ENCODE results near the gene CP. TPM values are rescaled to one million over a fixed set of nuclear protein-coding genes. Genes with fewer than 3 reads are reported as not detected.
A peak's percentile ranks its signal among the peaks of the same experiment; 100 is the strongest.

The CP gene
- total RNA-seq, 1 experiment from 2014 or later = 6.8 TPM

GRCh38 chr3:149134575-149134974 is 87.1 kb downstream of the CP start:
- intact Hi-C loops (cut with micrococcal nuclease; ENCODE audit: unreplicated experiment) = no loop called here
- Mint-ChIP-seq H3K4me3 (ENCODE audit: unreplicated experiment) (no peak overlapping the region), H3K36me3 (ENCODE audit: insufficient read depth, unreplicated experiment) (peaks cover 17% of the 10 kb centered on the region), H3K27ac (ENCODE audit: unreplicated experiment) (no peak overlapping the region), H3K9me3 (ENCODE audit: unreplicated experiment) (no peaks in the 10 kb centered on the region), H3K4me1 (ENCODE audit: low read depth, unreplicated experiment) (peaks cover 10% of the 10 kb centered on the region), H3K27me3 (ENCODE audit: insufficient read depth, unreplicated experiment) (no peaks in the 10 kb centered on the region)
- Histone ChIP-seq H3K4me1 (no peaks in the 10 kb centered on the region; the same call in none of the 2 replicates), H3K27me3 (replicated peaks; ENCODE audit: control insufficient read depth, insufficient read depth, low read length) (no peaks in the 10 kb centered on the region), H3K4me3 (ENCODE audit: low read depth, low read length) (no peak overlapping the region), H3K9me3 (no peaks in the 10 kb centered on the region), H3K36me3 (ENCODE audit: control insufficient read depth, insufficient read depth, low read length) (no peaks in the 10 kb centered on the region)
- POLR2A ChIA-PET = no interaction called here
- no TSS peak for BruUV-seq (replicated peaks)
- no peak for DNase-seq
- no peak for TF ChIP-seq CTCF (IDR thresholded peaks at IDR 0.05; ENCODE audit: insufficient read depth in 1 of 2, low read depth in 1 of 2, low read length in 1 of 2, severe bottlenecking in 1 of 2, unreplicated experiment in 1 of 2)
- CTCF ChIA-PET = no interaction called here

GRCh38 chr3:149131589-149131988 is 90.0 kb downstream of the CP start:
- H3K27me3 Mint-ChIP-seq (ENCODE audit: insufficient read depth, unreplicated experiment) = no peaks in the 10 kb centered on the region
- H3K9me3 Mint-ChIP-seq (ENCODE audit: unreplicated experiment) = no peaks in the 10 kb centered on the region
- no TSS peak for BruUV-seq (replicated peaks)
- Histone ChIP-seq H3K9me3 (no peaks in the 10 kb centered on the region), H3K4me3 (ENCODE audit: low read depth, low read length) (no peak overlapping the region), H3K4me1 (no peaks in the 10 kb centered on the region; the same call in none of the 2 replicates), H3K27me3 (replicated peaks; ENCODE audit: control insufficient read depth, insufficient read depth, low read length) (no peaks in the 10 kb centered on the region), H3K36me3 (ENCODE audit: control insufficient read depth, insufficient read depth, low read length) (no peaks in the 10 kb centered on the region)
- TF ChIP-seq CTCF (IDR thresholded peaks at IDR 0.05; ENCODE audit: insufficient read depth in 1 of 2, low read depth in 1 of 2, low read length in 1 of 2, severe bottlenecking in 1 of 2, unreplicated experiment in 1 of 2) = no peak
- POLR2A ChIA-PET = no interaction called here
- peaks cover 24% of the 10 kb centered on the region for H3K36me3 Mint-ChIP-seq (ENCODE audit: insufficient read depth, unreplicated experiment)
- CTCF ChIA-PET = interaction anchor here (1.2 kb wide), 1 partner anchor 11 kb away, joined by 4 read pairs; no protein-coding TSS in a partner anchor
- no peak for DNase-seq
- H3K27ac Mint-ChIP-seq (ENCODE audit: unreplicated experiment) = no peak overlapping the region
- peak overlapping the region; percentile 97 for H3K4me3 Mint-ChIP-seq (ENCODE audit: unreplicated experiment)
- intact Hi-C loops (cut with micrococcal nuclease; ENCODE audit: unreplicated experiment) = no loop called here
- H3K4me1 Mint-ChIP-seq (ENCODE audit: low read depth, unreplicated experiment) = peaks cover 10% of the 10 kb centered on the region

GRCh38 chr3:149129326-149130205 is 92.1 kb downstream of the CP start, which contains the start of gene HPS3:
Gene HPS3, plus strand, starts transcription at chr3:149129638. Its CDS starts 86 bp downstream, at chr3:149129724.
- no peaks in the 10 kb centered on the region for H3K9me3 Mint-ChIP-seq (ENCODE audit: unreplicated experiment)
- H3K36me3 Mint-ChIP-seq (ENCODE audit: insufficient read depth, unreplicated experiment) = peaks cover 24% of the 10 kb centered on the region
- peaks cover 11% of the 10 kb centered on the region for H3K4me1 Mint-ChIP-seq (ENCODE audit: low read depth, unreplicated experiment)
- intact Hi-C loops (cut with micrococcal nuclease; ENCODE audit: unreplicated experiment) = loop anchor here (1.0 to 5.0 kb wide), 3 partner anchors 9 to 258 kb away; no protein-coding TSS in a partner anchor
- H3K27ac Mint-ChIP-seq (ENCODE audit: unreplicated experiment) = peak within 1 kb of the TSS; percentile 92
- no TSS peak for BruUV-seq (replicated peaks)
- TF ChIP-seq CTCF (IDR thresholded peaks at IDR 0.05; ENCODE audit: insufficient read depth in 1 of 2, low read depth in 1 of 2, low read length in 1 of 2, severe bottlenecking in 1 of 2, unreplicated experiment in 1 of 2) = no peak
- Histone ChIP-seq H3K27me3 (replicated peaks; ENCODE audit: control insufficient read depth, insufficient read depth, low read length) (no peaks in the 10 kb centered on the region), H3K4me3 (ENCODE audit: low read depth, low read length) (peak within 1 kb of the TSS; percentile 84), H3K9me3 (no peaks in the 10 kb centered on the region), H3K36me3 (ENCODE audit: control insufficient read depth, insufficient read depth, low read length) (no peaks in the 10 kb centered on the region), H3K4me1 (no peaks in the 10 kb centered on the region; the same call in none of the 2 replicates)
- H3K4me3 Mint-ChIP-seq (ENCODE audit: unreplicated experiment) = peak within 1 kb of the TSS; percentile 97
- peak; percentile 86 to 91 for DNase-seq
- ChIA-PET CTCF (interaction anchor here (0.8 to 1.7 kb wide), 3 partner anchors 9 to 174 kb away, joined by 5 to 15 read pairs (median 7); no protein-coding TSS in a partner anchor), POLR2A (interaction anchor here (0.8 to 1.0 kb wide), 3 partner anchors 116 to 174 kb away, joined by 3 read pairs; no protein-coding TSS in a partner anchor)
- H3K27me3 Mint-ChIP-seq (ENCODE audit: insufficient read depth, unreplicated experiment) = no peaks in the 10 kb centered on the region
